GM11168 (cell line): ENCODE measurements around the gene ZNF135.

Experiments
- in situ Hi-C: fragments of 300-500 bp; cut with MboI; formaldehyde crosslinking; loops from one replicate; pipeline ENCODE4 v1.12.0; 2022; ENCODE audit warnings: low sequenced_read_pairs; ENCODE audit not compliant: unreplicated experiment

Gene ZNF135

DNA sequence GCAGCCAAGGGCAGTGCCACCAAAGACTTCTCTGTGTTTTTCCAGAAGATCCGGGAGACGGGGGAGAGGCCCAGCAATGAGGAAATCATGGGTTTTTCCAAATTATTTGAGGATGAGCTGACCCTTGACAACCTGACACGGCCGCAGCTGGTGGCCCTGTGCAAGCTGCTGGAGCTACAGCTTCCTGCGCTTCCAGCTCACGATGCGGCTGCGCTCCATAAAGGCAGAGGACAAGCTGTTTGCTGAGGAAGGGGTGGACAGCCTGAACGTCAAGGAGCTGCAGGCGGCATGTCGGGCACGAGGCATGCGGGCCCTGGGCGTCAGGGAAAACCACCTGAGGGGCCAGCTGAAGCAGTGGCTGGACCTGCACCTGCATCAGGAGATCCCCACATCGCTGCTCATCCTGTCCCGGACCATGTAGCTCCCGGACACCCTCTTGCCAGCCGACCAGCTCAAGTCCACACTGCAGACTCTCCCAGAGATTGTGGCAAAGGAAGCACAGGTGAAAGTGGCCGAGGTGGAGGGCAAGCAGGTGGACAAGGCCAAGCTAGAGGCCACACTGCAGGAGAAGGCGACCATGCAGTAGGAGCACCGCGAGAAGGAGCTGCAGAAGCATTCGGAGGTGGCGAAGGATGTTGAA, 13.6 kb upstream of the ZNF135 start:
- in situ Hi-C loops, result no loop called here

DNA sequence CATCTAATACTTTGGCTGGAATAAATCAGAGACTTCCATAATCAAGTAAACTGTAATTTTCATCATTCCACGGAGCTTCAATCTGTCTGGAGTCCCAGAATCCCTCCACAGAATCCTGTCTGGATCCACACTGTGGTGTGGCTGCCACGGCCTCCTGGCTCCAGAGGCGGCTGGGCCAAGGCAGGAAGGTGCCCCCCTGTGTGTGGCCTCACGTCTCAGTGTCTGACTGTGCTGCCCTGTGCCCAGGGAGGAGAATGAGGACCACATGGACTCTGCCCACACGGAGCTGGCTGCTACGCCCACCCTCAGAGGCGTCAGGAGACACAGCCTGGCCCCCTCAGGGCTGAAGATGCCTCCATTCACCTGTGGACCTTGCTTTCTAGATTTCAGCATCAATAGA, 12.2 kb upstream of the ZNF135 start:
- in situ Hi-C loops, result no loop called here

DNA sequence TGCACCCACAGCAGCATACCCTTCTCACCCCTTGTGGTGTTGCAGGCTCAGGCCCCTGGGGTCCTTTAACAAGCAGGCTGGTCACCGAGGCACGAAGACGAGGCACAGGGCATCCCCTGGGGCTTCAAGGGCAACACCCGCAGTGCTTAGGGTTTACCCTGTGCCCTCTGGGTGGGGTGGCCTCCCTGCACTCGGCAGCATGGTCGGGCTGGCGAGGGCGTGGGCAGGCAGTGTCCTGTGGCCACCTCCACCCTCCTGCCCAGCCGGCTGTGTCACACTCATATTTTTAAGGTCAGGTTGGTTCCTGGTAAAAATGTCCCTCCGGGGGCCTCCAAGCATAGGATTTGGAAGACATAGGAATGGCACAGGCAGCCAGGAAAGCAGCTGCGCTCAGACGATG, 11.4 kb upstream of the ZNF135 start:
- in situ Hi-C loops, result no loop called here

DNA sequence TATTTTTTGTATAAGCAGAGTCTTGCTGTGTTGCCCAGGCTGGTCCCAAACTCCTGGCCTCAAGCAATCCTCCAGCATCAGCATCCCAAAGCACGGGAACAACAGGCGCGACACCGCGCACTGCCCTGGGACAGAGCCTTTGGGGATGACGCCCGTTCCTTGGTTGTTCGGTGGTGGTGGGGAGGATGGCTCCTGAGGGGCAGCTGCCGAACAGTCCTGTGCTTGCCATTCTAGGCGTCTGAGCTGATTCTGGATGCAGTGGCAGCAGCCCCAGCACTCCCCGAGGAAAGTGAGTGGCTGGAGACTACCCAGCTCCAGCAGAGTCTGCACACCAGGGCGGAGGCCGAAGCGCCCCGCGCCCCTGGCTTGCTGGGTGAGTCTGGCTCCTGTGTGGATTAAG, 6.8 kb upstream of the ZNF135 start:
- in situ Hi-C loops, result no loop called here

DNA sequence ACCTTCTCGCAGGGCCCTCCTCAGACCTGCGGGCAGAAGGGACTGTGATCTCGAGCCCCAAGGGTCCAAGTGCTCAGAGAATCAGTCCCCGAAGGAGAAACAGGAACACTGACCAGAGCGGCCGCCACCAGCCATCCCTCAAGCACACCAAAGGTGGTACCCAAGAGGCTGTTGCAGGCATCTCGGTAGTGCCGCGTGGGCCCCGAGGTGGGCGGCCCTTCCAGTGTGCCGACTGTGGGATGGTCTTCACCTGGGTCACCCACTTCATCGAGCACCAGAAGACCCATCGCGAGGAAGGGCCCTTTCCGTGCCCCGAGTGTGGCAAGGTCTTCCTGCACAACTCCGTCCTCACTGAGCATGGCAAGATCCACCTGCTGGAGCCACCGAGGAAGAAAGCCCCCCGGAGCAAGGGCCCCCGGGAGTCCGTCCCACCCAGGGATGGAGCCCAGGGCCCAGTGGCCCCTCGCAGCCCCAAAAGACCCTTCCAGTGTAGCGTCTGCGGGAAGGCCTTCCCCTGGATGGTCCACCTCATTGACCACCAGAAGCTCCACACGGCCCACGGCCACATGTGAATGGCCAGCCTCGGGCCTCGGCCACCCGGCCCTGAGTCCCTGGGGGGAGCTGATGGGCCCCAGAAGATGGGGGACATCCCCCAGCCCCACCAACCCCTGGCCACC, 5.5 kb upstream of the ZNF135 start:
- in situ Hi-C loops, result no loop called here

DNA sequence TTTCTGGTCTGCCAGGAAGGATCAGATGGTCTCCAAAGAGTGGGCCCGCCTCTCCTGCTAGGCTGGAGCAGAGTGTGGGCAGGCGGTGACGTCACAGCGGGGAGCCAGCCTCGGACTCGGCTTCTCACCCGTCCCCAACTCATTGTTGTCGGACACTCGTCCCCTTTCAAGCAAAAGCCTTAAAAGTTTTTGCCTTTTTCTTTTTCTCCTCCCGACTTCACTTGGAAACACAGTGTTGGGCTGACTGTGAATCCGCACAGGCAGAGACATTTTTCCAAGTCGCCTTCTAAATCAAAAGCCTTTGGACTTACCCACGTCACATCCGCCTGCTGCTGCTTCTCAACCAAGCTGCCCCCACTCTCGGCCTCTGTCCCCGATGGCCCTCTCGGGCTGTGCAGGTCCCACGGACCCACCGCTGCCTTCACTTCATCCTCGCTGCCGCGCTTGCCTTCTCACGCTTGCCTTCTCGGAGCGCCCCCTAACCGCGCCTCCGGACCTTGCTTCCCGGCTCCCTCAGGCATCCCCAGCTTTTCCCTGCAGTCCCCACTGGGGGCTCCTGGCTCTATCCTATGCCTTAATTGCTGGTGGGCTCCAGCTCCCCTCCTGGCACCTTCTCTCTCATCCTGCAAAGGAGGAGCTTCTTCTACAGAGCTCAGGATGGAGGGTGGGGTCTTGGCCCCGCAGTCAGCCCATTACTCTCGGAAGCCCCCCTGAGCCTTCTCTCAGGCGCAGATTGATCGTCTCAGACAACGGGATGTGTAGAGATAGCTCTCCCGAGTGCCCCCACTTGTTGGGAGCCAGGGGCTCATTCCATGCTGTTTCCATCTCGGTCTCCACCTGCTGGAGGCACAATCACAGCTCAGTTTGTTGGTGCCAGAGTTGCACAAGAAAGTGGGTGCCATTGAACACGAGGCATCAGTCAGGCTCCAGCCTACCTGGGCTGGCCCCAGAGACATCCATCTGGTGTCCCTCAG, 3.9 kb upstream of the ZNF135 start:
- in situ Hi-C loops, result no loop called here

DNA sequence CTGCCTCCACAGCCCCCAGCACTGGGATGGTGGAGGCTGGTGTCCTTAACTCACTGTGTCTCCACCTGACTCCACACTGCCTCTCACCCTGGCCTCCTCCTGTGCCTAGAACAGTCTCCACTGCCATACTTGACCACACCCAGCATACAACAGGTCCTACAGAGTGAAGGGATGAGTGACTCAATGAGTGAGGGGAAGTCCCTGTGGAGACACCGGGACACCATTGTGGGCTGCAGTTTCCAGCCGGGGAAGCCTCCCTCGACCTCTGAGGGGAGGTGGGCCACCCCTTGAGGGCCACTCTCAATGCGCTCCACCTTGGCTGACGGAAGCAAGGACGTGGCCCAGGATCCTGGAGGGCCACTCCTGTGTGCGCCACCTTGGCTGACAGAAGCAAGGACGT, 2.8 kb upstream of the ZNF135 start:
- in situ Hi-C loops, result no loop called here

DNA sequence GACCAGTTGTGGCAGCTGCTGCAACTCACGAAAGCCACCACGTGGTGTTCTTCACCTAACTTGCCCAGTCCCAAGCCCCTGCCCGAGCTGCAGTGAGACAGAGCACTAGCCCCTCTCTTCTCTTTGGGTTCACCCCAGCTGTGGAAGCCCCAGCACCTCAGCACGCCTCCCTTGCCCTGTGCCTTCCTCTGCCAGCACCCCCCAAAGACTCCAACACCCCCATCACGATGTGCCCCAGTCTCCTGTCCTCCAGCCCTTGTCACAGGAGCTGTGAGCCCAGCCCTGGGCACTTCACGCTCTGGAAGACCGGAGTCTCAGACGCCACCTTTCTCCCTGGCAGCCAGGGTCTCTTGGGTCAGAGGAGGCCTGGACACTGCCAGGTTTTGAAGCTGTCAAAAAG, 2.2 kb upstream of the ZNF135 start:
- in situ Hi-C loops, result no loop called here

DNA sequence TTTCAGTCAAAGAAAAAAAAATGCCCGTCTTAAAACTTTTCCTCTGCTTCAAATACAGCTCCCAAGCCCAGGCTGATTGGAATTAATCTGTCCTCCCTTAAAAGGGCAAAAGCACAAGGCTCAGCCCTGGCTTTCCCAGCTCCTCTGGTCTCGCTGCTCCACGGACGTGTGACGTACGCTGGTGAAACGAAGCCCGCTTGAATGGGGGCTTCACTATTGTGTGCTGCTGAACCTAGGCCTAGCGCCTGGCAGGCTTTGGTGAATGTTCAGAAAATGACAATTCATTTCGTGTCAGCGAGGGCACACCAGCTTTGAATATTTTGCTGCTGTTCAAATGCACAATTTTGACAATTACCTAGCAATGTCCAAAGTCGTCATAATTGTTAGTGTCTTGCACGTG, 615 bp upstream of the ZNF135 start:
- in situ Hi-C loops, result no loop called here

DNA sequence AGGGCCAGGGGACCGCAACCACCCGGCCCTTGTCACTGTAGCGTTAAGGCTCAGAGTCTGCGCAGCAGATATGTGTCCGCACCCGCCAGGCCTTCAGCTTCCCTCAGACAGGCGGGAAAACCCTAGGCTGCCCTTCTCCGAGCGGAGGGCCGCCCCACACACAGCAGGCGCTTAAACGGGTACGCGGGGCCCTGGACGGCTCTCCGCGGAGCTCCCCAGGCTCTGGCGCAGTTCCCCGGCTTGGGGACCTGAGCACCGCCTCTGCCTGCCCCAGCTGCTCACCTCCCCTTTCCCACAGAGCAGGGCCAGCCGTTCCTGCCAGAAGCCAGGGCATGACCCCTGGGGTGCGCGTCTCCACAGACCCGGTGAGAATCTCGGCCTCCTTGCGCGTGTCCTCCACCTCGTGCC, 593 bp downstream of the ZNF135 start:
- in situ Hi-C loops, result no loop called here

DNA sequence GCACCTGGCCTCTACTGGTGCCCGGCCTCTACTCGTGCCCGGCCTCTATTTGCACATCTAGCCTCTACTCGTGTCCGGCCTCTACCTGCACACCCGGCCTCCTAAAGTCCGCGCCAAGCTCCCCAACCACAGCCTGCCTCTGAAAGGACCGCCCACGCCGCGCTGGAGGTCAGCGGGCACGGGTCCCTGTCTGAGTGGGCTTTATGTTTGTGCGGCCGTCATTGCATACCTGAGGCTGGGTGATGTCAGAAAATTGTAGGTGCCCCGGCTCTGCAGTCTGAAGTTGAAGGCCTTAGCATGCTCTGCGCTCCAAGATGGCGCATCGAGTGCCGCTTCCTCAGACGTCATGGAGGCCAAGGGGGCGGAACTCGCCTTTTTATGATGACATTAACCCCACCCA, 1.1 kb downstream of the ZNF135 start:
- in situ Hi-C loops, result no loop called here

DNA sequence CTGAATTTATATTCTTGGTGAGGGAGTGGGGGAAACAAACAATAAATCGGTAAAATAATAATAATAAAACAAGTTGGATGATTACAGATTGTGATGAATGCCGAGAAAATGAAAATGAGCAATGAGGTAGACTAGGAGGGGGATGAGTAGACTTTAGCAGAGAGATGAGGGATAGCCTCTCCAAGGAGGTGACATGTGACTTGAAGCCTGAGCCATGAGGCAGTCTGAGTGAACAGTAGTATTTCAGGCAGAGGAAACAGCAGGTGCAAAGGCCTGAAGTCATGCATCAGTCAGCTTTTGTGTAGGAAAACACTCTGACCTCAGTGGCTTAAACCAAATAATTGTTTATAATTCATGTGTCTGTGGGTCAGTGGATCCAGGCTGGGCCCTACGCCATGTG, 4.6 kb downstream of the ZNF135 start:
- in situ Hi-C loops, result no loop called here

DNA sequence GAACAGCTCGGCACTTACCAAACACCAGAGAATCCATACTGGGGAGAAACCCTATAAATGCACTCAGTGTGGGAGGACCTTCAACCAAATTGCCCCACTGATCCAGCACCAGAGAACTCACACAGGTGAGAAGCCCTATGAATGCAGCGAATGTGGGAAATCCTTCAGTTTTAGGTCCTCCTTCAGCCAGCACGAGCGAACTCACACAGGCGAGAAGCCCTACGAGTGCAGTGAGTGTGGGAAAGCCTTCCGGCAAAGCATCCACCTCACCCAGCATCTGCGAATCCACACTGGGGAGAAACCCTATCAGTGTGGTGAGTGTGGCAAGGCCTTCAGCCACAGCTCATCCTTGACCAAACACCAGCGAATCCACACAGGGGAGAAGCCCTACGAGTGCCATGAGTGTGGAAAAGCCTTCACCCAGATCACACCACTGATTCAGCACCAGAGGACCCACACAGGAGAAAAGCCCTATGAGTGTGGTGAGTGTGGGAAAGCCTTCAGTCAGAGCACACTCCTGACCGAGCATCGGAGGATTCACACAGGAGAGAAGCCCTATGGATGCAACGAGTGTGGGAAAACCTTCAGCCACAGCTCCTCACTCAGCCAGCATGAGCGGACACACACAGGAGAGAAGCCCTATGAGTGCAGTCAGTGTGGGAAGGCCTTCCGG, 8.3 kb downstream of the ZNF135 start:
- in situ Hi-C loops, result no loop called here

DNA sequence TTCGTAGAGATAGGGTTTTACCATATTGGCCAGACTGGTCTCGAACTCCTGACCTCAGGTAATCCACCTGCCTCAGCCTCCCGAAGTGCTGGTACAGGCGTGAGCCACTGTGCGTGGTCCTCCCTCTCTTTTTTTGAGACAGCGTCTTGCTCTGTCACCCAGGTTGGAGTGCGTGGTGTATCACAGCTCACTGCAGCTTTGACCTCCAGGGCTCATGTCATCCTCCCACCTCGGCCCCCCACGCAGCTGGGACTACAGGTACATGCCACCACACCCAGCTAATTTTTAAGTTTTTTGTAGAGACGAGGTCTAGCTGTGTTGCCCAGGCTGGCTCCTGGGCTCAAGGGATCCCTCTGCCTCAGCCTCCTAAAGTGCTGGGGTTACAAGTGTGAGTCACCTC, 20.7 kb downstream of the ZNF135 start:
- in situ Hi-C loops, result no loop called here

DNA sequence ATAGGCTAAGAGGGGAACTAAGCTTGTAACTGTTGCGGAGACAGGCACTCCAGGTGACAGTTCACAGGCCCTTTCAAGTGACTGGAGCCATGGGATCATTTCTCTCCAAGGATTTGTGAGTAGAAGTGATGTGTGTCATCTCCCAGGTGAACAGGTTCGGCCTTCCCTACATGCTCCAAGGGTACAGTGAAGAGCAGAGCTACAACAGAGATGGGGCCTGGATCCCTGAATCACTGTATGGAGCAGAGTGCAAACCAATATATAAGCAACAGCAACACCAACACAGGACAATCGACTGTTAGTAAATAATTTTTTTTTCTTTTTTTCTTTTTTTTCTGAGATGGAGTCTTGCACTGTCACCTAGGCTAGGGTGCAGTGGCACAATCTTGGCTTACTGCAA, 23.9 kb downstream of the ZNF135 start:
- in situ Hi-C loops, result no loop called here

DNA sequence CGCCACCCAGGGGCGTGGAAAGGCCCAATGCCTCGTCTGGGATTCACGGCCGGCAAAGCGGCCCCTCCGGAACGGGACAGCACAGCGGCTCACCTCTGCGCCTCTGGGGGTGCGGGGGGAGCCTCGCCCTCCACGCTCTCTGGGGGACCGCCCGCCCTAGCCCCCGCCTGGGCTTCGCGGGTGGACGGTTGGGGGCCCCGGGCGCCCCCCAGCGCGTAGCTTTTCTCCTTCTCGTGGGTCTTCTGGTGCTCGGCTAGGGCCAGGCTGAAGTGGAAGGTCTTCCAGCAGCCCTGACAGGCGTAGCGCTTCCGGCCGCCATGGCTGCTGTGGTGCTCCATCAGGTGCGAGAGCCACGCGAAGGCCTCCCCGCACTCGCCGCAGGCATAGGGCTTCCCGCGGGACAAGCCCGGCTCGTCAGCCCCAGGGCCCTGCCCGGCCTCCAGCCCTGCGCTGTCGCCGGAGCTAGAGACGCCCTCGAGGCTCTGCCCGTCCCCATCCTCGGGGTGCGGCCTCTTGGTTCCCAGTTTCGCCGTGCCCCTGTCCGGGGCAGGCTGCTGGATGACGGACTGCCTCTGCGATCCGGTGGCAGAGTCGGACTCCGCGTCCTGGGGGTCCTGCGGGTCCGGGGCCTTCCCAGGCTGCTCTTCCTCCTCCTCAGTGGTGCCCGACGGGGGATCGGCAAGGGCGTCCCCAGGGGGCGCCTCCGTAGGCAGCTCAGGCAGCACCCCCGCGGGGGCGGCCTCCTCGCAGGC, 25.7 kb downstream of the ZNF135 start:
- in situ Hi-C loops, result no loop called here

DNA sequence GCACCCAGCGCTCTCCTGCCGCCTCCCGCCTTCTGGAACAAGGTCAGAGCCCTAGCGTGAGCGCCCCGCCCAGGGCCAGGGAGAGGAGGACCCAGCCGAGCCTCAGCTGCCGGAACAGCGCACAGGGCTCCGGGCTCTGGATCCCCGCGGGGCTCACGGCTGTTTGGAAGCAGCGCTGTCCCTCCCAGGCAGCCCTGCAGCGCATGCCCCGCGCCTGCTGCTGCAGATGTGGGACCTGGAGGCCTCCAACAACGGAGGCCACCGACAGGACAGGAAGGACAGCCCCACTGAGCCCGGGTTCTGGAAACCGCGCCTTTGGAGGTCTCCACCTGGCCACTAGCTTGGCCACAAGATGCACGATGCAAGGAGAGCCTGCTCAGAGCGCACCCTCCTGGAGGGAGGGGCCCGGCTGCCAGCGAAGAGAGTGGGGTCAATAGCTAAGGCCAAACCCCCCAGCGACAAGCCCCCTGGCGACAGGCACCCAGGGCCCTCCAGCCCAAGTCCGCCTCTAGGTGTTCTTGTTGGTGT, 26.3 kb downstream of the ZNF135 start:
- in situ Hi-C loops, result no loop called here

DNA sequence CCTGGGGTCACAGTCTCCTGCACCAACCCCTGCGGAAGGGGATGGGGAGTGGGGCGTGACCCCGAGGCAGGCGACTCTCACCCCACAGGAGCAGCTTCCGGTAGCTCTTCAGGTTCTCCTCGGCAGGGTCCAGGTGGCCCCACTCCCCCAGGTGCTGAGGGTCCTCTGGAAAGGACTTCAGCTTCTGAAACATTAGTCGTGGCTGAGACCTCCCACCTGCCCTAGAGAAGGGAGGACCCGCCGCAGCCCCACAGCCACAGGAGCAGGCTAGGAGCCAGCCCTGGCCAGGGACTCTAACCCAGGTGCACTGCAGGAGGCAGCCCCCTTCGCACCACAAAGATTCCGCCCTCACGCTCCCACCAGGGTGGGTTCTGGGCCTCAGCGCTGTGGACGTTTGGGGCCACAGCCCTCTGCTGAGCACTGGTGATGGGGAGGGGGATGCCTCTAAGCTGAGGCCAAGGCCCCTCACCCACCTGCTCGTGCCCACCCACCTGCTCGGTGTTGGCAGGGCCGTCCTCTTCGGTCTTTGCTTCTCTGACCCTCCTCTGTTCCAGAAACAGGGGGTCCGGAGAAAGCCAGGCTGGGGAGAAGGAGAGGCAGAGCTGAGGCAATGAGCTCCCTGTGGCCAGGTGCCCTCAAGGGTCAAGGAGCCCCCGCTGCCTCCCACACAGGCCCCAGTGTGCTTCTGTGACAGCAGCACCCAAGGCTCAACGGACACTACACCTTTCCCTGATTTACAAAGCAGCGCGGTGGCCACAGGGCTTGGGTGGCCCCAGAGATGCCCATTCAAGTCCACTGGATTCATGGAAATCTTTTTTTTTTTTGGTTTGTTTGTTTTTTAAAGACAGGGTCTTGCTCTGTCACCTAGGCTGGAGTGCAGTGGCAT, 28.0 kb downstream of the ZNF135 start:
- in situ Hi-C loops, result no loop called here
